HG03520 (cell line): Measurements from ENCODE around the gene FBLN2.

Experiments used
- ATAC-seq: cut with Tn5 transposase; IDR thresholded peaks from one replicate; pipeline ENCODE4 v1.9.1; 2021; ENCODE audit warnings: mild to moderate bottlenecking, moderate library complexity; ENCODE audit not compliant: unreplicated experiment

Gene FBLN2

DNA sequence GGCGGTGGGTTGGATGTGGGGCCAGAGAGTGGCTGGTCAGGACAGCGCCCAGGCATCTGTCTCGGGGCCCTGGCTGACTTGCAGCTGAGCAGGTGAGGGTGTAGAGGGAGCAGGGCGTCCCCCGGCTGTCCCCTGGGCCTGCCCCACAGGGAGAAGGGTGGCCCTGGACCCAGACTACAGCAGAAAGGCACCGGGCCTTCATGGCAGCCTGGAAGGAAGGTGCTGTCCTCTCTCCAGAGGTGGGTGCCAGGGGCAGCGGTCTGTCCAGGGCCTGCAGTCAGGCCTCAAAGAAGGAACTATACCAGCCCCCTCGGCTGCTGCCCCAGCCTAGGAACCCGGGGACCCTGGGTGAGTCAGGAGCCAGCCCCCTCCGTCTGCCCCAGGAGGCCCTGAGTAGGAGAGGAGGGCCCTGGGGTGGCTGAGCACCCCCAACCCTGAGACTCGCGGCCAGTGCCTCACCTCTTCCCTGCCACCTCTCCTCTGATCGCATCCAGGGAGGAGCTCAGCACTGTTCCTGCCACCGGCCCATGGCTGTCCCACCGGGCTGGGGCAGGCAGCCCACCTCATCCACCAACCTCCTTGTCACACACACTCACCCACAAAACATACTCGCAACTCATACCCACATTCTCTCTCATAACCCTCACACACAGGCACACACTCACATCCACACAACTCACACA is 133.5 kb downstream of the FBLN2 start:
- no peak for ATAC-seq

DNA sequence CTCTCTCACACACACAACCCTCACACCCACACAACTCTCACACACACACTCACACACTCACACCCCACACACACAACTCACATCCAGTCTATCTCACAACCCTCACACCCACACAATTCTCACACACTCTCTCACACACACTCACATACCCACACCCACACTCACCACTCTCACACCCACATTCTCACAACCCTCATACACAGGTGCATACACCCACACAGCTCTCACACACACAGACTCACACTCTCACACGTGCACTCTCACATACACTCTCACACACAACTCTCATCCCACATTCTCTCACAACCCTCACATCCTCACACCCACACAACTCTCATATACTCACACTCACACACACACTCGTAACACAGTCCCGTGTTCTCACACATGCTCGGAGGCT is 134.4 kb downstream of the FBLN2 start:
- no peak for ATAC-seq

DNA sequence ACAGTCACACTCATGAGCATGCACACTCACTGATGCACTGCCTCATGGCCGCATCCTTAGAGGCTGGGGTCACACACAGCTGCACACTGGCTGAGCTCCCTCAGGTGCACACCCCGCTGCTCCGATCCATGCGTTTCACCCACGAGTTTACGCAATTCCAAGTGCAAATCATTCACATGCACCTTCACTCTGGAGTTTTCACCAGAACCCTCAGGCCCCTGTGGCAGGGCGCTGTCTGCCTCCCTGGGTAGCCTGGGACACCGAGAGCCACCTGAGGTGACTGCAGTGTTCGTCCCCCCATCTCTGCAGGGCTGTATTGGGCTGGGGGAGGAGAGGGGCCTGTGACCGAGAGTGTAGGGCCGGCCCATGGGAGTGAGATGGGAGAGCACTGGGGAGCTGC is 134.8 kb downstream of the FBLN2 start:
- ATAC-seq, result no peak

DNA sequence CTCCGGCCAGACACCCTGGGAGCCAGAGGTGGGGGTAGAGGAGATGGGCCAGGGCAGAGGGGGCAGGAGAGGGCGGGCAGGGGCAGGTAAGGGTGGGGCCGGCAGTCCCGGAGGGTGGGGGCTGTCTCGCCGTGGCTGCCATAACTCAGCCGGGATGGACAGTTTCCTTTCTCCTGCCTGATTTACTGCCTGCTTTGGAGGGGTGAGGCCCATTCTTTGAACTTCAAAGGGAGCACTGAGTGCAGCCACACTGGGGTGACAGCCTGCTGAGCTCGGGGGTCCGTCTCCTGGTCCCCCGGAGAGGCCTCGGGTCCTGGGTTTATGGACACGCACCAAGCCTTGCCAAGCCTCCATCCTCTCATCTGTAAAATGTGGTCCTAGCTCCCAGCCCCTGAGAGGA is 135.4 kb downstream of the FBLN2 start:
- ATAC-seq, result no peak

DNA sequence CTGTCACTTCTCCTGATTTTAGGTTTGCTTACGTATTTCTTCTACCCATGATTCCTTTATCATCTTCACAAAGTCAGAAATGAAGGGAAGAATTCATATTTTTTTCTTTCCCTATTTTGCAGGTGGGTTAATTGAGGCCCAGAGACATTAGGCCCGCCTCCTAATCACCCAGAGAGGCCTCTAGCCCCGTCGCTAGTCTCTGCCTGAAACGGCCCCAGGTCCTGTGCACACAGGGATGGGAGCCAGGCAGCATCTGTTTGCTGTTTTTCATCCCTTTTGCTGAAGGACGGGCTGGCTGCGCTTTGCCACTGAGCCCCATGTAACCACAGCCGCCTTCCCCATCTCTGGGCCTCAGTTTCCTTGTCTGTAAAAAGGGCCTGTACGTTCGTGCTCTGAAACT is 135.9 kb downstream of the FBLN2 start:
- ATAC-seq, result no peak

DNA sequence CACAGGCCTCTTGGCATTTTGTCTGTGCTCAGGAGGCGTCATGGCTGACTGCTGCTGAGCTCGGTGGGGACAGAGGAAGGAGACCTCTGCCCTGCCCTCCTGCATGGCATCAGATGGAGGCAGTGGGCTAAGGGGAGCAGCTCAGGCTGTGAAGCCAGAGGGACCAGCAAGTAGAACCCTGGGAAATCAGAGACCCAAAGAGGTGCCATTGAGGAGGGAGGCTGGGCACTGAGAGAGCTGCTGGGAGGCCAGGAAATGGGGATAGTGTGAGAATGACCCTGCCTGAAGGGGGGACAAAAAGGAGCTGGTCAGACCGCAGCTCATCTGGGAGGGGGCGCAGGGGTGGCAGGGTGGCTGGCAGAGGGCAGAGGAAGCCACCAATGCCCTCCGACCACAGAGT is 136.8 kb downstream of the FBLN2 start:
- ATAC-seq, result no peak

DNA sequence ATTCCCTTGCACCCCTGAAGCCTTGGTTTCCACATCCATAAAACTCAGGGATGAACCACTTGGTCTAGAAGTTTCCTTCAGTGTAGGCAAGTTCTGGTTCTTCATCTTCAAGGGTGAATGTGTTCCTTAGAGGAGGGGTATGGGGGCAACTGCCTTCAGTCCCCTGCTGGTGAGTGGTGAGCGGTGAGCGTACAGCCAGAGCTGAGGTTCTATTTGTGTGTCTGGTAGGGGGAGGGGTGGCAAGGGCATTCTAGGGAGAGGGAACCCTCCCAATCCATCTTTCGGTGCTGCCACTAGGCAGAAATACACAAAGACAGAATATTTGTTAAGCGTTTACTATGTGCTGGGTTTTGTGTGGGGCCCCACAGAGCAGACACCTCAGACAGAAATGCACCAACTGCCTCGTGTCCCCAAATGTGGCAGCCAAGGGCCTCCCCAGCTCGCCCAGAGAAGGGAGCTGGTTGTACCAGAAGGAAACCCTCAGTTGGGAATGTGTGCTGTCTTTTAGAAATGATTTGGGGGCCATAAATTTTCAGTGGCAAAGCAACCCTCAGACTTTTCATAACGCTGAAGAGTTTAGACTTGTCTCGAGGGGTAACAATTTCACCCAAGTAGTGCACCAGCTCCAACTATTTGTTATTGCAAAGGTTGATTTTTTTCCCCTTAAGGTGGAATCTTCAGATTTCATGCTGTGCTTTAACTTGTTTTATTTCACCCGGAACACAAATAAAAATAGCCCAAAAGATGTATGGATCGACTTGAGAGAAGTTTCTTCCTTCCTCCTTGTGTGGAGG is 137.6 kb downstream of the FBLN2 start:
- no peak for ATAC-seq

DNA sequence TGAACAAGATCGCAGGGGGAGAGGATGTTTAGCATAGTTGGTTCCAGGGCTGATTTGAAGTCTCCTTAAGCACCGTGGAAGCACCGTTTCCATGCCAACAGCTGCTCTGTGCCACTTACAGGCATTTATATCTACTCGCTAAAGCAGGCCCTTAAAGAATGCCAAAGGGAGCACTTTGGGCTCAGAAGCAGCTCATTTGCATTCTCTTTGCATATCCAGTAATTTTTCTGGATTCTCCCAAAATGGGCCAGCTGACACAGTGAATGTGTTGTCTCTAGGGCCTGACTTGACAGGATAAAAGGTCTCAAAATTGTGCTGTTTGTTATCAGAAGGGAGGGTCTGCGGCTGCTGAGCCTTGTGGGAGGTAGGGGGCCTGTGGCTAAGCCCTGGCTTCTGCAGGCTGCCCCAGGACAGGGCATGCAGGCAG is 138.6 kb downstream of the FBLN2 start:
- no peak for ATAC-seq
